Tibial nerve (tissue), 4 donors: ENCODE results near the gene ZNF358. TPM values are rescaled to one million over a fixed set of nuclear protein-coding genes. Genes with fewer than 3 reads are reported as not detected.
A peak's percentile ranks its signal among the peaks of the same experiment; 100 is the strongest.

Experiments used
- DNase-seq, 2 donors: peaks; one replicate each; pipeline ENCODE4 v3.0.0-alpha.2; 2019; ENCODE audit warnings: low spot score in 2 of 2
- H3K27ac ChIP-seq, 4 donors: fragments of 200-600 bp; sonication (generic) in 3 of 4; one replicate each; pipeline ENCODE4 v1.5.1; 2017 to 2019; ENCODE audit warnings: mild to moderate bottlenecking in 1 of 4
- H3K27me3 ChIP-seq, 2 donors: fragments of 200-600 bp; sonication (generic) in 1 of 2; one replicate each; pipeline versions ENCODE4 v1.5.1 to v1.6.0; 2017 to 2019
- H3K36me3 ChIP-seq, 3 donors: fragments of 200-600 bp; sonication (generic); one replicate each; pipeline ENCODE4 v1.5.1; 2018 to 2019
- H3K4me1 ChIP-seq, 4 donors: fragments of 200-600 bp; sonication (generic) in 3 of 4; one replicate each; pipeline ENCODE4 v1.5.1; 2017 to 2019
- H3K4me3 ChIP-seq, 4 donors: fragments of 200-600 bp; sonication (generic) in 3 of 4; one replicate each; pipeline ENCODE4 v1.5.1; 2017 to 2019; ENCODE audit warnings: mild to moderate bottlenecking in 1 of 4, moderate library complexity in 1 of 4
- H3K9me3 ChIP-seq, 4 donors: fragments of 200-600 bp; sonication (generic) in 3 of 4; one replicate each; pipeline ENCODE4 v1.5.1; 2017 to 2019
- EP300 ChIP-seq, 2 donors: sonication (generic); formaldehyde crosslinking; IDR thresholded peaks; one replicate each; pipeline ENCODE4 v1.6.1; 2017; ENCODE audit warnings: antibody characterized with exemption in 2 of 2, mild to moderate bottlenecking in 1 of 2
- POLR2A ChIP-seq, 2 donors: fragments of 450-650 bp; IDR thresholded peaks; one replicate each; pipeline ENCODE4 v1.6.1; 2017; ENCODE audit warnings: antibody characterized with exemption in 2 of 2, mild to moderate bottlenecking in 2 of 2, moderate library complexity in 2 of 2
- WGBS, 2 donors: methylation state at CpG; one replicate each; pipeline ENCODE4 v1.1.5; 2018; 5-methylcytosine and 5-hydroxymethylcytosine counted together
- total RNA-seq, 4 donors: library from RNA; depleted of rRNA; stranded (reverse); fragments of >200 nt; gene quantifications; one replicate each; pipeline ENCODE4 v1.1.0, GENCODE V29; 2016
- TF ChIP-seq, protein P1 (sequence below), 5 experiments: fragments of 200-600 bp in 3 of 5; fragments of 450-650 bp in 2 of 5; sonication (generic) in 3 of 5; IDR thresholded peaks; one replicate each; pipeline ENCODE4 v1.5.1; 2016 to 2019; ENCODE audit warnings: antibody characterized with exemption in 5 of 5, mild to moderate bottlenecking in 3 of 5, moderate library complexity in 2 of 5

ZNF358 gene
- total RNA-seq, 4 donors from 2014 or later: 40.0 to 84.0 (median 69.2) TPM

- no peaks in the 10 kb centered on the region for H3K9me3 ChIP-seq
- peak overlapping the region in 3 of 4 donors; percentile 88 to 97 (median 95) for H3K27ac ChIP-seq
- no peak for DNase-seq
- WGBS, 2 donors: 79 to 81% methylated on average over 11 of the region's 11 CpGs
- H3K27me3 ChIP-seq: no peaks in the 10 kb centered on the region
- H3K4me3 ChIP-seq: peak overlapping the region in 2 of 4 donors; percentile 63 to 76
- H3K4me1 ChIP-seq: peaks cover 0 to 27% (median 10%) of the 10 kb centered on the region in 4 donors
- TF ChIP-seq, protein P1, sequence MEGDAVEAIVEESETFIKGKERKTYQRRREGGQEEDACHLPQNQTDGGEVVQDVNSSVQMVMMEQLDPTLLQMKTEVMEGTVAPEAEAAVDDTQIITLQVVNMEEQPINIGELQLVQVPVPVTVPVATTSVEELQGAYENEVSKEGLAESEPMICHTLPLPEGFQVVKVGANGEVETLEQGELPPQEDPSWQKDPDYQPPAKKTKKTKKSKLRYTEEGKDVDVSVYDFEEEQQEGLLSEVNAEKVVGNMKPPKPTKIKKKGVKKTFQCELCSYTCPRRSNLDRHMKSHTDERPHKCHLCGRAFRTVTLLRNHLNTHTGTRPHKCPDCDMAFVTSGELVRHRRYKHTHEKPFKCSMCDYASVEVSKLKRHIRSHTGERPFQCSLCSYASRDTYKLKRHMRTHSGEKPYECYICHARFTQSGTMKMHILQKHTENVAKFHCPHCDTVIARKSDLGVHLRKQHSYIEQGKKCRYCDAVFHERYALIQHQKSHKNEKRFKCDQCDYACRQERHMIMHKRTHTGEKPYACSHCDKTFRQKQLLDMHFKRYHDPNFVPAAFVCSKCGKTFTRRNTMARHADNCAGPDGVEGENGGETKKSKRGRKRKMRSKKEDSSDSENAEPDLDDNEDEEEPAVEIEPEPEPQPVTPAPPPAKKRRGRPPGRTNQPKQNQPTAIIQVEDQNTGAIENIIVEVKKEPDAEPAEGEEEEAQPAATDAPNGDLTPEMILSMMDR (IDR thresholded peaks at IDR 0.05): no peak
- TF ChIP-seq POLR2A (IDR thresholded peaks at IDR 0.05) (no peak), EP300 (IDR thresholded peaks at IDR 0.05) (no peak)
- peaks cover 0 to 17% (median 0%) of the 10 kb centered on the region in 3 donors for H3K36me3 ChIP-seq
Measured at GRCh38 chr19:7489609-7490044, 26.3 kb upstream of the ZNF358 start.

DNA sequence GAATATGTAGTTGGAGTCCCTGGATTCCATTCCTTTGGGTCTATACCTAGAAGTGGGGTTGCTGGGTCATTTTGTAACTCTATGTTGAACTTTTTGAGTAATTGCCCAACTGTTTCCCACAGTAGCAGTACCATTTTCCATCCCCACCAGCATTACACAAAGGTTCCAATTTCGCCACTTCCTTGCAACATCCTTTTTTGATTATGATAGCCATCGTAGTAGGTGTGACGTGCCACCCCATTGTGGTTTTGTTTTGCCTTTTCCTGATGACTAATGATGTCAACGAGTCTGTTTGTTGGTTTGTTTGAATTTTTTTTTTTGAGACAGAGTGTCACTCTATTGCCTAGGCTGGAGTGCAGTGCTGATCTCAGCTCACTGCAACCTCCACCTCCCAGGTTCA, 23.8 kb upstream of the ZNF358 start:
- TF ChIP-seq, protein P1 (IDR thresholded peaks at IDR 0.05): no peak
- no peak for TF ChIP-seq POLR2A (IDR thresholded peaks at IDR 0.05)
- TF ChIP-seq EP300 (IDR thresholded peaks at IDR 0.05): no peak
- 69 to 71% methylated on average over 4 of the region's 4 CpGs for WGBS, 2 donors
- Histone ChIP-seq H3K36me3 (no peaks in the 10 kb centered on the region), H3K27me3 (no peaks in the 10 kb centered on the region), H3K9me3 (no peaks in the 10 kb centered on the region), H3K4me3 (no peak overlapping the region), H3K4me1 (peaks cover 0 to 29% (median 10%) of the 10 kb centered on the region in 4 donors), H3K27ac (no peak overlapping the region)
- DNase-seq: no peak

DNA sequence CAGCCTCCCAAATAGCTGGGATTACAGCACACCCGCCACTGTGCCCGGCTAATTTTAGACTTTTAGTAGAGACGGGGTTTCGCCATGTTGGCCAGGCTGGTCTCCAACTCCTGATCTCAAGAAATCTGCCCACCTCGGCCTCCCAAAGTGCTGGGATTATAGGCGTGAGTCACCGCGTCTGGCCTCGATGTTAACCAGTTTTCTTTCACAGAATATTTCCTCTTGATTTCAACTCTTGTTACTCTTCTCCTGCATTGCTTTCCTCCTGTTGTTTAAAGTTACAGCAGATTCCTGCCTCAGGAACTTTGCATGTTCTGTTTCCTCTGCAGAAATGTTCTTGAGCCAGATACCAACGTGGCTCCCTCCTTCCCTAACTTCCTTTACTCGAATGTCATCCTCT, 23.3 kb upstream of the ZNF358 start:
- no peaks in the 10 kb centered on the region for H3K9me3 ChIP-seq
- H3K27me3 ChIP-seq: no peaks in the 10 kb centered on the region
- peak overlapping the region in 1 of 4 donors; percentile 17 for H3K27ac ChIP-seq
- H3K4me3 ChIP-seq: no peak overlapping the region
- H3K4me1 ChIP-seq: peaks cover 0 to 29% (median 10%) of the 10 kb centered on the region in 4 donors
- no peak for TF ChIP-seq POLR2A (IDR thresholded peaks at IDR 0.05)
- TF ChIP-seq, protein P1 (IDR thresholded peaks at IDR 0.05): no peak
- TF ChIP-seq EP300 (IDR thresholded peaks at IDR 0.05): no peak
- H3K36me3 ChIP-seq: no peaks in the 10 kb centered on the region
- WGBS, 2 donors: 82 to 86% methylated on average over 11 of the region's 11 CpGs
- DNase-seq: no peak

DNA sequence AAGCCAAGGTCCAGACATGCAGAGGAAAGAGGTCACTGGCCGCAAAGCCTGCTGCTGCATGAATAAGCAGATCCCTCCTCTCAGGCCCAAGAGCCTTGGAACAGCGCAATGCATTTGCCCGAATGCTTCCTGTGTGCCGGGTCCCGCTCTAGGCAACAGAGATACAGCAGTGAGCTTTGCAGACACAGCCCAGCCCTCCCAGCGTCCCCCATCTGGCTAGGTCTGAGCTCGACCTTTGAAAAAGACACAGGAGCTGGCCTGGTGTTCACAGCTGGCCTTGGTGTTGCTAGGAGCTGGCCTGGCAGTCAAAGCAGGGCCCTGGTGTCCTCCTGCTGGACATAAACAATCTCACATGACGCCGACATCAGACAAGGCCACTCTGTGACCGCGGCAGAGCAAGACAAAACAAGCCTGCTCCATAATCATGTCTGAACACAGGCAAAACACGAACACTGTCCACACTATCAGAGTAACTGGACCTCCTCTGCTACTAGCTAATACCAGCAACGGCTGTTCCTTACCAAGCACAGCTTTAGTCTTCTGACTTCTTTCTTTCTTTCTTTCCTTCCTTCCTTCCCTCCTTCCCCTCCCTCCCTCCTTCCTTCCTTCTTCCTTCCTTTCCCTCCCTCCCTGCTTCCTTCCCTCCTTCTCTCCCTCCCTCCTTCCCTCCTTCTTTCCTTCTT, 21.3 kb upstream of the ZNF358 start:
- peaks cover 0 to 17% (median 7%) of the 10 kb centered on the region in 4 donors for H3K4me1 ChIP-seq
- H3K4me3 ChIP-seq: peak overlapping the region in 1 of 4 donors; percentile 2
- peak overlapping the region; percentile 48 to 93 (median 79) for H3K27ac ChIP-seq
- H3K27me3 ChIP-seq: no peaks in the 10 kb centered on the region
- no peaks in the 10 kb centered on the region for H3K36me3 ChIP-seq
- H3K9me3 ChIP-seq: no peaks in the 10 kb centered on the region
- TF ChIP-seq POLR2A (IDR thresholded peaks at IDR 0.05): no peak
- peak in 1 of 2 donors; percentile 82 for TF ChIP-seq EP300 (IDR thresholded peaks at IDR 0.05)
- TF ChIP-seq, protein P1 (IDR thresholded peaks at IDR 0.05): peak in 1 of 5 experiments; percentile 40
- 16 to 19% methylated on average over 13 of the region's 13 CpGs for WGBS, 2 donors
- peak in 1 of 2 donors; percentile 53 for DNase-seq

- H3K9me3 ChIP-seq: no peaks in the 10 kb centered on the region
- no peak overlapping the region for H3K4me3 ChIP-seq
- peaks cover 0 to 23% of the 10 kb centered on the region in 2 donors for H3K27me3 ChIP-seq
- no peaks in the 10 kb centered on the region for H3K36me3 ChIP-seq
- H3K27ac ChIP-seq: no peak overlapping the region
- peaks cover 0 to 25% (median 12%) of the 10 kb centered on the region in 4 donors for H3K4me1 ChIP-seq
- TF ChIP-seq, protein P1 (IDR thresholded peaks at IDR 0.05): no peak
- TF ChIP-seq POLR2A (IDR thresholded peaks at IDR 0.05) (no peak), EP300 (IDR thresholded peaks at IDR 0.05) (no peak)
- DNase-seq: no peak
- WGBS, 2 donors: 52% methylated on average over 7 of the region's 7 CpGs
Measured at GRCh38 chr19:7497292-7497691, 18.6 kb upstream of the ZNF358 start.
